ENCODE measurements around the gene OR6S1.
A peak's percentile ranks its signal among the peaks of the same experiment; 100 is the strongest.

GRCh38 chr14:20690848-20691640 lies 49.6 kb upstream of the OR6S1 start:
- TF ChIP-seq CTCF (IDR thresholded peaks at IDR 0.05; ENCODE audit: low read length) (peak; percentile 62), EZH2 (optimal IDR thresholded peaks at IDR 0.05; ENCODE audit: low read depth, low read length) (no peak)

Data from MM.1S (cell line).